Lower leg skin (tissue), 4 donors: ENCODE measurements around the gene SEMA5B. TPM values are rescaled to one million over a fixed set of nuclear protein-coding genes. Genes with fewer than 3 reads are reported as not detected.

Experiments used
- DNase-seq, 2 donors: peaks; one replicate each; pipeline ENCODE4 v3.0.0-alpha.2; 2019; ENCODE audit warnings: low spot score in 2 of 2
- H3K4me3 ChIP-seq: fragments of 200-600 bp; sonication (generic); 2 replicates; pipeline ENCODE4 v1.5.1; 2017; ENCODE audit warnings: mild to moderate bottlenecking, low read depth; ENCODE audit not compliant: poor library complexity, severe bottlenecking
- CTCF ChIP-seq, 3 donors: fragments of 450-650 bp; IDR thresholded peaks; one replicate each; pipeline ENCODE4 v1.5.1; 2016; ENCODE audit warnings: antibody characterized with exemption in 3 of 3, mild to moderate bottlenecking in 3 of 3, moderate library complexity in 2 of 3
- POLR2A ChIP-seq, 2 donors: fragments of 450-650 bp; IDR thresholded peaks; one replicate each; pipeline ENCODE4 v1.6.1; 2016 to 2017; ENCODE audit warnings: antibody characterized with exemption in 2 of 2, mild to moderate bottlenecking in 1 of 2, moderate library complexity in 1 of 2
- WGBS, 2 donors: methylation state at CpG; one replicate each; pipeline ENCODE4 v1.1.5; 2018; 5-methylcytosine and 5-hydroxymethylcytosine counted together
- intact Hi-C: fragments of 100-400 bp; cut with DNase I; formaldehyde crosslinking; loops from one replicate; pipeline ENCODE4 v1.15.0; 2023; ENCODE audit warnings: low total_unique reads
- total RNA-seq, 4 donors: library from RNA; depleted of rRNA; stranded (reverse); fragments of >200 nt; gene quantifications; one replicate each; pipeline ENCODE4 v1.1.0, GENCODE V29; 2016

SEMA5B gene
- total RNA-seq, 4 donors from 2014 or later, result 0.21 to 1.8 (median 0.61) TPM

- 90 to 94% methylated on average over 4 of the region's 4 CpGs for WGBS, 2 donors
- no peak for TF ChIP-seq CTCF (IDR thresholded peaks at IDR 0.05)
- TF ChIP-seq POLR2A (IDR thresholded peaks at IDR 0.05), result no peak
- no peak overlapping the region for H3K4me3 ChIP-seq
- no peak for DNase-seq
- intact Hi-C loops, result no loop called here
These were observed 36.9 kb upstream of the SEMA5B start for GRCh38 chr3:123064506-123064905.

- DNase-seq, result no peak
- 92 to 96% methylated on average over 6 of the region's 6 CpGs for WGBS, 2 donors
- intact Hi-C loops, result no loop called here
- TF ChIP-seq CTCF (IDR thresholded peaks at IDR 0.05) (no peak), POLR2A (IDR thresholded peaks at IDR 0.05) (no peak)
- no peak overlapping the region for H3K4me3 ChIP-seq
These were observed 35.5 kb upstream of the SEMA5B start for GRCh38 chr3:123063034-123063433.

GRCh38 chr3:123061856-123062255 is 34.3 kb upstream of the SEMA5B start:
- no peak for TF ChIP-seq CTCF (IDR thresholded peaks at IDR 0.05)
- TF ChIP-seq POLR2A (IDR thresholded peaks at IDR 0.05), result no peak
- intact Hi-C loops, result no loop called here
- no peak overlapping the region for H3K4me3 ChIP-seq
- DNase-seq, result no peak
- WGBS, 2 donors, result 73 to 79% methylated on average over 7 of the region's 7 CpGs

GRCh38 chr3:123060054-123060453 is 32.5 kb upstream of the SEMA5B start:
- TF ChIP-seq POLR2A (IDR thresholded peaks at IDR 0.05), result no peak
- H3K4me3 ChIP-seq, result no peak overlapping the region
- DNase-seq, result no peak
- intact Hi-C loops, result no loop called here

GRCh38 chr3:123058505-123058904 is 30.9 kb upstream of the SEMA5B start:
- intact Hi-C loops, result no loop called here
- 93 to 97% methylated on average over 5 of the region's 5 CpGs for WGBS, 2 donors
- no peak overlapping the region for H3K4me3 ChIP-seq
- TF ChIP-seq POLR2A (IDR thresholded peaks at IDR 0.05), result no peak
- TF ChIP-seq CTCF (IDR thresholded peaks at IDR 0.05), result no peak
- no peak for DNase-seq

- WGBS, 2 donors, result 63 to 80% methylated on average over 5 of the region's 5 CpGs
- intact Hi-C loops, result no loop called here
- no peak overlapping the region for H3K4me3 ChIP-seq
- DNase-seq, result no peak
- TF ChIP-seq POLR2A (IDR thresholded peaks at IDR 0.05) (no peak), CTCF (IDR thresholded peaks at IDR 0.05) (no peak)
These were observed 27.8 kb upstream of the SEMA5B start for GRCh38 chr3:123055352-123055751.
